GM19351 (cell line): Measurements from ENCODE around the gene SLC5A12.

Source experiments
- ATAC-seq: cut with Tn5 transposase; IDR thresholded peaks from one replicate; pipeline ENCODE4 v1.9.1; 2021; ENCODE audit warnings: mild to moderate bottlenecking, moderate library complexity; ENCODE audit not compliant: unreplicated experiment

The SLC5A12 gene

DNA sequence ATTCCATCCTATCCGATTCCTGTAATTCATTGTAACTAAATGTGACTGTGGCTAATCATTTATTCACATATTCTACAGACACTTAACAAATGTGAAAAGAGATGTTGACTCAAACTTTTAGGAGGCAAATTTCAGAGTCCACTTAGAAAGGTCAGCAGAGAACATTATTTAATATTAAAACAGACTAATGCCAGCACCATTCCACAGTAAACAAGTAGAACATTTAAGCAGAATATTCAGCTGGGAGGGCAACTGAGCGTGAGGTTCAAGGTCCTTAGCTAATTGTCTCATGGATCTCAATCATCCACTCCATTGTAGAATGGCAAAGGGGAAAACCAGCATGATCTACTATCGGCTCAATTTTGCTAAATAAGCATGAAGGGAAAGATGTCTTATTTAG is 5.1 kb upstream of the SLC5A12 start:
- no peak for ATAC-seq

DNA sequence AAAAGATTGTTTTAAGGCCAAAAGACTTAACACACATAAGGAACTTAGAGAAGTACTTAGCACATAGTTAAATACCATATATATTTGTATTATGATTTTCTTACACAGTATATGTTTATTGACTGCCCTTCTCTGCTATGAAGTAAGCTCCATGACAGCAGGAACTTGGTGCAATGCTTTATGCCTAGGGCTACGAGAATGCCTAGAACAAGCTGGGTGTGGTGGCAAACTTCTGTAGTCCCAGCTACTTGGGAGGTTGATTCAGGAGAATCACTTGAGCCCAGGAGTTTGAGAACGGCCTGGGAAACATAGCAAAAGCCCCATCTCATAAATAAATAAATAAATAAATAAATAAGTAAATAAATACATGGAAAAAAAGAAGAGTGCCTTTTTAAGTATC is 1.9 kb downstream of the SLC5A12 start:
- ATAC-seq: no peak

DNA sequence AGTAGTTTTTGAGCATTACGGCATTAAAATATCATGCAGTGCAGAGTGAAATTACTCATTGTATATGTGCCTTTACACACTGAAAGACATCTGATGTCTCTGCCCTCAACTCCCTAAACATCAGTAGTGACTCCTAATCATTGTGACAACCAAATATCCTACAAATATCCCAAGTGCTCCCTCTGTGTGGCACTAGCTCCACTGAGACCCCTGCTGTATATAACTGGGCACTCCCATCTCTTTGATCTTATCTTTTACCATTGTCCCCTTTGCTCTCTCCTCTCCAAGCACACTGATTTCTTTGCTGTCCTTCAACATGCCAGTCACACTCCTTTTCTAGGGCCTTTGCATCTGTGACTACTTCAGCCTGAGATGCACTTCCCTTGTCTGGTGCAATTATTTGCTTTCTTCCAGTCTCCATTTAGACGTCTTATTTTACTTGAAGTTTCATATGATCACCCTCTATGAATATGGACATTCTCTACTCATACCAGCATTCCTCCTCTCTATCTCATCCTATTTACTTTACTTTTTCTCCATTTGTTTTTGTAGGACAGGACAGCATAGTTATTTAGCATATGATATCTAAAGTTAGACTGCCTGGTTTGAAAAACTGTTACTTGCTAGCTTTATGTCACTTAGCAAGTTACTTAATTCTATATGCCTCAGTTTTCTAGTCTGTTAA is 2.4 kb downstream of the SLC5A12 start:
- no peak for ATAC-seq

DNA sequence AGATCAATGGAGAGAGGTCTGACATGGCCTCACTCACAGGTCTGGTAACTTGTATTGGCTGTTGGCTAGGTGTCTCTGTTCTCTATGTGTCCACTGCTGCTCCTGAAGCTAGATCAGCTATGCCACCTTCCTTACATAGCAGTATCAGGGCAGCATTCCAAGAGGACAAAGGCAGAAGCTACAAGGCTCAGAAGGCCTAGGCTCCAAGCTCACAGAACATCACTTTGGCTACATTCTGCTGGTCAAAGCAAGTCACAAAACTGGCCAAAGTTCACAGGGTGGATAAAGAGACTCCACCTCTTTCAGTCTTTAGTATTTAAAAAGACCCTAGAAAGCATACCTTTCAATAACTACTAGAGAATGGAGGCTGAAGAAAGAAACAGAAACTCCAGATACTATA is 4.1 kb downstream of the SLC5A12 start:
- no peak for ATAC-seq

DNA sequence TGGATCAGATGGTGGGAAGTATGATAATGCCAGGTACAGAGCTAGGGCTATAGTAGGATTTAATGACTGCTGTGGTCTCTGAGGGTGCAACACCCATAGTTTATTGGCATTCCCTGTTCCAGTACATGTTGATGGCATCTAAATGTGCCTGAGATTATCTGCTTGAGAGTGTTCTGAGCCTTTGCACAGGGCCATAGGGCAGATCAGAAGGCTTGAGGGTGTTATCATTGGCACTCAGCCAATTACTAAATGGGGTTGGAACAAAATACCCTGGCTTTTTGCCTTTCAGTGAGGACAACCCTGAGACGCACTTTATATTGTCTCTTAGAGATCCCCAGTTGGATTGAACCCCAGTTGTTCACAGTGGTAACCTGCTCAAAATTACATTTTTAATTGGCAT is 6.7 kb downstream of the SLC5A12 start:
- no peak for ATAC-seq

DNA sequence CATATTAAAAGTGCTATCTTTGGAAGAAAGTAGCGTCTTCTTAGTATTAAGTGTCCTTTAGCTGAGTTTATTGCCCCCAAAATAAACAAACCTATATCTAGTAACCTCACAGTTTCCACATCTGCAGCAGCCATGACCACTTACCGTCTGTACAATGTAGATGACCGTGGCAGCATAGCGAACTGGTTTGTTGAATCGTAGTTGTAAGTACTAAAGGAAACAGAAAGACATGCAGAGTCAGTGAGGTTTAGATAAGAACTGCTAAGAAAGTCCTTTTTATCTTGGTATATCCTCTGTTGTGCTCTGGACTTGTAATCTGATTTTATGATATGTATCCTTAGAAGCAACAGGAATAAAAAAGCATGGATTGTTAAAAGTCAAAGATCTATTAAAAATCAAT is 9.4 kb downstream of the SLC5A12 start:
- no peak for ATAC-seq

DNA sequence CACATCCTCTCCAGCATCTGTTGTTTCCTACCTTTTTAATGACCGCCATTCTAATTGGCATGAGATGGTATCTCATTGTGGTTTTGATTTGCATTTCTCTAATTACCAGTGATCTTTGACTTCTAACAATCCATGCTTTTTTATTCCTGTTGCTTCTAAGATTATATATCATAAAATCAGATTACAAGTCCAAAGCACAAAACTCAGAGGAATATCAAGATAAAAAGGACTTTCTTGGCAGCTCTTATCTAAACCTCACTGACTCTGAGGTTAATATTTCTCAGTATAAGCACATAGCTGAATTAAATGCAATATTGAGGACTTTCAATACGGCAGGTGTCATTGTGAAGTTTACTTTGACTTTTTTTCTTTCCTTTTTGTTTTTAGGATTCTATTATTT is 11.4 kb downstream of the SLC5A12 start:
- ATAC-seq: no peak

DNA sequence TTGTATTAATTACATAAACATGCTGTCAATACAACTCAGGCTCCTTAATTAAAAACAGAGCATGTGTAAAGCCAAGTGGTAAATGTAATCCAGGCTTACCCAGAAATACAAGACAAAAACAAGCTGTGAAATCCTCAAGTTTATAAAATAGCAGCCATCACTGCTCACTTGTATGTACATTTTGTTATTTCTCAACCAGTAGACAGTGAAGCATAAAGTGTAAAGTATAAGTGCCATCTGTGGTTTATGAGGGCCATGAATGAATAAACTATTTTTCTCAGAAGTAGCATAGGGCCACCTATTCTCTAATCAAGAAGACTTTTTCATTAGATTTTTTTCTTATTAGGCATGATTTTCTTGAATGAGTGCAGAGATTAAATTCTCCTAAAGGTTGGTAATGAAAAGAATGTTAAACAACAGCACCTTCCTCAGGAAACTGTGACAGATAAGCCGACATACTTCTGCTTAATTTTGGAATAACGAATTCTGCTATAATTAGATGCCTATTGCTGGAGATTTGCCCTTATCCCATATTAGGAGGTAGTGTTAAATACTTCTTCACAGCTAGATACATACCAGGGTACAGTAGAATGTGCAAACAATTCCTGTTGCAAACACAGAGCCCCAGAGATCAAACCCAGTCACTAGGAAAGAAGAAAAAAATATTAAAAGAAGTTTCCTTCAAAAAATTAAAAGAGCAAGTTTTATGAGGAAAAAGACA is 13.0 kb downstream of the SLC5A12 start:
- ATAC-seq: no peak

DNA sequence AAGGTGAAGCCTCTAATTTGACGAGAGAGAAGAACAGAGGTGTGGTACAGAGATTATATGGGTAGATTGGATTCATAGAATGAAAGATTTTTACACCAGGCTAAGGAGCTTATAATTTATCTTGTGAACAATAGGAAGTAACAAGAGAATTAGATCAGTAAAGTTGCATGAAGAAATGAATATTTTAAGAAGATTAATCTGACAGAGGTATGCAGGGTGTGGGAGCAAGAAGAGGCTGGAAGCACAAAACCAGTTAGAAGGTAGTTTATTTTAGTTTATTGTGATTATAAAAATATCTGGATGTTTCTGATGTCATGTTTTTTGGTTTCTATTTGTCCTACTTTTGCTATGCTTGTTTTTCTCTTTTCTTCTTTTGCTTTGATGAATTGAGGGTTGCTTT is 15.7 kb downstream of the SLC5A12 start:
- no peak for ATAC-seq

DNA sequence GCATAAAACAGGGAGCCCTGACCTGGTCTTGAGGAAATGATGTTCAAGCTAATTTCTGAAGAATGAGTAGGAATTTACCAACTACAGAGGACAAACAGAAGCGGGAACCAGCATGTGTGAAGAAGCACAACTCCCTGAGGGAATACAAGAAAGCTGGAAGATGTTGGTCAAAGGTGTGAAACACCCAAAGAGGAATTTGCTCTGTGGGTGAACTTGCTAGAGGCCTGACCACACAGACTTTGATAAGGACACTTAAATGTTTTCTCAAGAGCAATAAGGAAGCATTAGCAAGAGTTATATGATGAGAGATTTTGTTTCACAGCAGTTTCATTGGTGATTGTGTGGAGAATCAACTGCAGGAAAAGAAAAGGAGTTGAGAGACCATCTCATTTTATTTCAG is 17.6 kb downstream of the SLC5A12 start:
- no peak for ATAC-seq

DNA sequence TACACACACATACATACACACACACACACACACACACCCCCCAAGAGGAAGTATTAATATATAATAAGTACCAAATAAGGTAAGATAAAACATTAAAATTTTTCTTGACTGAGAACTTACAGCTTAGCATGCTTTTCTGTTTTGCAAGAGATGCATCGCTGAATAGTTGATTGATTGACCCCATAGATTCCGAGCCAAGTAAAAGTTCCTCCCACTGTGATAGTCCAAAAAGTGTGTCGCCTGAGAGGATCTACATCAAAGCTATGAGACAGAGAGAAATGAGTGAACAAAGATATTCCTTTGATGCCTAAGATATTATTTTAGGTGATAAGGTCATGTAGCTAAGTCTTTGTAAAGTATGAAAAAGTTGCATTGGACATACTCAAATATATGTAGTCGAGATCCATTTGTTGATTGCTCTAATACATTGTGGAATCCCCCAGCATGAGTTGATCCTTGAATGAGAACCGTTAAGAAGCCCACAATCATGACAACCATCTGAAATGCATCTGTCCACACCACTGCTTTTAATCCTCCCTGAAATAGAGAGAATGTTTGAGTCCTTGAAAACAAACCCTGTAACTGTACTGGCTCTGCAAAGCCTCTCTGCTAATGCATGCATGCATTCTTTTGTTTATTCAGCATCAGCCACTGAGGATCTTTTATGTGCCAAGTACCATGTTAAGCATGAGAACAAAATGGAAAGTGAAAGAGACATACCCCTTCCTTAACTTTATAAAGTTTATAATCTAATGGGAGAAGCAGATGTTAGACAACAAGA is 18.3 kb downstream of the SLC5A12 start:
- ATAC-seq: no peak

DNA sequence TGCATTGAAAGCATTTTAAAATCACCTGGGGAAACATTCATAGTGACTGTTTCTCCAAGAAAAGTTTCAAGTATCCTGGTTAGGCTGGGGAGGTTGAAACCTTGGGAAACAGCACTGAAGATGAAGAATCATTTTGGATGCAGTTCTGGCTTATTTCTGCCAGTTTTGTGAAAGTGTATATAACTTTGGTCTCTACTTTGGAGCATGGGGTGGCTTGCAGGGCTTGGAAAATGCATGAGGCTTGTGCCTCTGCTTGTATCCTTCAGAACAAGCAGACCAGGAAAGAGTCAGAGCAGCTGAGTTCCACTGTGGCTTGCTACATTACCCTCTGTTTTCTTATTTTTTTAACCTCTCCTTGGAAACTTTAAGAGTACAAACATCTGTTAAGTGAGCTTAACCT is 19.5 kb downstream of the SLC5A12 start:
- ATAC-seq: no peak

DNA sequence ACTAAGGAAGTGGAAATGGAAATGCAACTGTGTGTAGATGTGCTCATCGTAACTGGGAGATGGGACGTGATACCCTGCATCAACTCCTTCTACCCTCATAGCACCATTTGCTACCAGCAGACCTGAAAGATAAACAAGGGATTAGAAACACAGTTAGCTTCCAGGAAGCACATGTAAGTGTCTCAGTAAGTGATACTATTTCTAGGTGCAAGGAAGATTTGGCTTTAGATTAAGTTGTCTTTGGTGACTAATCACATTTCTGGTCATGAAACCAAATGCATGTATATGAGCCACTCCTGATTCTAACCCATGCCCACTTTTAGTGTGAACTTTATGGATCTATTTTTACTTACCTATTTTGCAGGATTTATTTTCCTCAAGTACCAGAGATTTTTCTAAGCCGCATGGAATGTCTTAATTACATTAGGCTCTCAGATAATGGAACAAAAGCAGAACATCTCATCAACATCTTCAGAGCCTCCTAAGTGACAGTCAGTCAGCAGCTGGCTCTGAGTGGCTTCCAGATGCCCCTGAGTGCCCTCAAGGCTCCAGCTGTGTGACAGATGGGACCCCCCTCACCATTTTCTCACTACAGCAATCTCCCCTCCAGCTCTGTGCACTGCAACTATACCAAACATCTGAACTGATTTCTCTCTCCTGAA is 21.2 kb downstream of the SLC5A12 start:
- no peak for ATAC-seq

DNA sequence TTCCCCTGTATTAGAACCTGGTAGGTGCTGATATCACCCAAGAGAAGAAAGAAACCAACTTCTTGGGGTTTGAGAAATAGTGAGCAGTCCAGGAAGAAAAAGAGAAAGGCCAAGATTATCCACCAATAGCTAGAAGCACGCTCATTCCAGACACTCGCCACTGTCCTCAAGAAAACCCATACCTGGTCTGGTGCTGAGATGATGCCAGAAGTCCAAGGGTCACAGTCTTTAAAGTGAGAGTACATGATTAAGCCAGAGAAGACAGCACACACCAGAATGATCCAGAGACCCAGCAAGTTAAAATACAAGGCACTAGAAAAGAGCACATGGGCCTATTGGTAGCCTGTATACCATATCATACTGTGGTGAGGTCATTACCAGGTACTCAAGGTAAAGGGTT is 23.6 kb downstream of the SLC5A12 start:
- no peak for ATAC-seq

DNA sequence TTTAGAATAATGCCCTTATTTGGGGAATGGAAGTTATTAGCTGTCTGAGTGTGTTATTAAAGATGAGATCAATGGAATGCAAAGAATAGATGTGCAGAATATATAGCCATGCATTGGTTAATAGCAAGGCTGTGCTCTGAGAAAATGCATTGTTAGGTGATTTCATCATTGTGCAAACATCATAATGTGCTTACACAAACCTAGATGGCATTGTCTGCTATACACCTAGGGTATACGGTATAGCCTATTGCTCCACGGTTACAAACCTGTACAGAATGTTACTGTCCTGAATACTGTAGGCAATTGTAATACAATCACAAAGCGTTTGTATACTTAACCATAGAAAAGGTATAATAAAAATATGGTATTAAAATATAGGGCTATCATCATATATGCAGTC is 25.5 kb downstream of the SLC5A12 start:
- no peak for ATAC-seq

DNA sequence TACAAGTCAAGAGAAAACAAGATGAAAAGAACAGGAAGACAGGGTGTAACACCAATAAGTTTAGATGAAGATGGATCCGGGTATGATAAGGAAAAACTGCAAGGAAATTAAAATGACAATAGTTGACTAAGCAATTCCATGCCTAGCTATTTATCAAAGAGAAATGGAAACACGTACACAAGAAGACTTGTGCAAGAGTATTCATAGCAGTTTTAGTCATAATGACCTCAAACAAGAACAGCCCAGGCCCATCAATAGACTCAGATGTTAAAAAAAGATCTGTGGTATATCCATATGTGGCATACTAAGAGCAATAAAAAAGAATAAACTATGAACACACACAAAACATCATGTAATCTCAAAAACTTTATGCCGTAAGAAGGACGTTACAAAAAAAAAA is 33.2 kb downstream of the SLC5A12 start:
- ATAC-seq: no peak

DNA sequence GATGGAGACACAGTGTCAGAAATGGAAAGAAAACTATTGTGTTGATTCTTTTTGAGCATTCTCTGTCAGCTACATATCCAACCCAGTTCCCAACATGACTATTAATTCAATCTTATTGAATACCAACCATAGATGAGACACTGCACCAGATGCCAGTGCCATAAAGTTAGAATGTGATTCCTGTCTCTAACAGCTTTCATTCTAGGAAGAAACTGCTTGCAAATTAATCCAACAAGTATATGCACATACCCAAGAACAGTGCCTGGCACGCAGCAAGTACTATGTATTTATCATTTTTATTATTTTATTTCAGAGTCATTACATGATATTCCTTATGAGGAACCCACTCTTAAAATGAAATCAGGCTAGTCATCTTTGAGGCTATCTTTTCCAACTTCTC is 34.5 kb downstream of the SLC5A12 start:
- ATAC-seq: no peak

DNA sequence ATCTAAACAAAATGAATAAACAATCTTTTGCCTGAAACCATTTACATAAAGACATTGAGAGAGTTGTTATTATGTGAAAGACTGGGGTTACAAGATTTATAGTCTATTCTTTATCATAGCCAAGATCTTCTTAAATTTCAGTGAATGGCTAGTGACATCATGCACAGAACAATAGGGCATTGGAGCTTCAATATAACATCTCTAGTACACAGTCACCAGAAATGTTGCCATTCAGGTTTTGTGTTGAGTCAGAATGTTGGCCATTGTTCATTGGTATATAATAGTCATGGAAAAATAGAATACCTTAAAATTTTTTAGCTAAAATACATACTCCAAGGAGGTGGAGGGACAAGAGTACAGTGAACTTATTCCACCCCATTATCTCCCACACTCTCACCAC is 44.3 kb downstream of the SLC5A12 start:
- ATAC-seq: no peak

DNA sequence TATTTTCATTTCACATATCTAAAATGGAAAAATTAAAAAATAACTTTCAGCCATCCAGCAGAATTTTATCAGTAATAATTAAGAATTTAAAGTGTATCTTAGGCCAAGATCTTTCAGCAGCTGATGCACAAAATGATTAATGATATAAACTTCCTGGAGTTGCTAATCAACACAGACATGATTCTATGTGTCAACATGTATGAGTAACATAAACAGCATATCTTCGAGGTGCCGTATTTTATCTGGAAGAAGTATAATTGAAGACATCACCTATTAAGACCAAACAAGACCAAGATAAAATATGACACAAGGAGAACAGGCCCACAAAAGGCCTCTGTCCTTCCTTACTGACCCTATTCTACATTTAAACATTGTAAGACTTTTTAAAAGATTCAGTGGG is 45.2 kb downstream of the SLC5A12 start:
- no peak for ATAC-seq

DNA sequence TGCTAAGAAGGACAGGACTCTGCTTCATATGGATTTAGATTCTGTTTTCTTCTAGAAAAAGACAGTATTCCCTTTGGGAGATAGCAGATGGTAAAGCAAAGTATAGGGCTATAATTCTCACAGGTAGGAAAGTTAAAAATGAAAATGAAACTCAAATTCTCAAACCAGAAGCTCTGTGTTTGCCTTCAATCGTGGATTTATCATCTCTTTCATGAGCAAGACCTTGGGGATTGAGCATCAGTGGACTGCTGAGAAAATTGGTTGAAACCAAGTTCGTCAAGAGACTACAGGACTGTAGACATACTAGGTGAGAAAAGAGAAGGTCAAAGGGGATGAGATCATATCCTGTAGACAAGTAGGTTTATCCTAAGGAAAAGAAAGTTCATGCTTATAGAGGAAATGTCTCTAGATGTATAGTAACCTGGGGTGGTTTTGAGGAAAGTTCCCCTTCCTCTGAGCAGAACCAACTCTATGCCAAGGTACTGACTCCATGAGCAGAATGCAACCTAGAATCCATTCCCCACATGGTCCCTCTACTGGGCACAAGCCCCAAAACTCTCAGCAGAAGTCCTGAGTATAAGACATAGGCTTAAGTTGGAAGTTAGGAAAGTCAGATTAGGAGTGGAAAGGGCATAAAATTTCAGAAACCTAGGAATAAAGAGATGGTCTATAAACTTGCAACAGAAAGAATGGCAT is 46.5 kb downstream of the SLC5A12 start:
- peak; percentile 40 for ATAC-seq

DNA sequence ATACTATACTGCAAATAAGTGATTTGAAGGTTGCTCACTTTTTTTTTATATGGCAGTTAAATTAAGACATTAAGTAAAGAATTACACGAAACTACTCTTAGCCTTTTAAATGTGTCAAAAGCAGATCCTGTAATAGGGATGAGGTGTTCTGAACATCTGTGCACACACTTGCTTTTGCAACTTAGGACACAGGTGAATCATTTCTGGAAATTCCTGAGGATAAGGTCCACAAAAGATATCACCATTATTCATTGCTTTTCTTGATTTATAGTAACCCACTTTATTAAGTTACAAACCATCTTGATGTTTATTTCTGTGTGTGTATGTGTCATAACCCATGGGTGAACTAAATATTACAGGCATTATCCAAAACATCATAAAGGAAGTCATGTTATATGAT is 55.9 kb downstream of the SLC5A12 start:
- ATAC-seq: no peak
